Cardiac fibroblast (primary cell): ENCODE measurements around the gene GP5.

Experiments
- DNase-seq, 2 donors: peaks; one replicate each; pipeline versions ENCODE4 v3.0.0 to v3.0.0-alpha.2; 2010; ENCODE audit warnings: low read depth in 2 of 2
- H3K4me3 ChIP-seq, 2 donors: replicated peaks in 1 of 2; 1 replicate in 1 of 2; 2 replicates in 1 of 2; pipeline ENCODE4 v1.5.1; 2011; ENCODE audit warnings: low read depth in 2 of 2, low read length in 2 of 2, mild to moderate bottlenecking in 2 of 2, moderate library complexity in 1 of 2
- CTCF ChIP-seq: IDR thresholded peaks from one replicate; pipeline ENCODE4 v1.5.1; 2011; ENCODE audit warnings: low read depth, mild to moderate bottlenecking, low read length, inconsistent platforms

GP5 gene

GRCh38 chr3:194401346-194401745 is 2.3 kb upstream of the GP5 start:
- TF ChIP-seq CTCF: no peak
- peak in 1 of 2 donors; percentile 29 for DNase-seq
- H3K4me3 ChIP-seq: no peak overlapping the region

- TF ChIP-seq CTCF: no peak
- no peak overlapping the region for H3K4me3 ChIP-seq
- DNase-seq: no peak
Observed at GRCh38 chr3:194399874-194400411, 877 bp upstream of the GP5 start.

GRCh38 chr3:194397757-194398312 is 1.2 kb downstream of the GP5 start:
- H3K4me3 ChIP-seq: peak overlapping the region; percentile 3 to 21
- no peak for TF ChIP-seq CTCF
- DNase-seq: no peak

GRCh38 chr3:194396859-194397756 is 2.0 kb downstream of the GP5 start:
- H3K4me3 ChIP-seq: no peak overlapping the region
- TF ChIP-seq CTCF: no peak
- DNase-seq: no peak

GRCh38 chr3:194396539-194396858 is 2.6 kb downstream of the GP5 start:
- no peak for TF ChIP-seq CTCF
- DNase-seq: no peak
- H3K4me3 ChIP-seq: no peak overlapping the region

GRCh38 chr3:194395778-194396538 is 3.1 kb downstream of the GP5 start:
- no peak for DNase-seq
- H3K4me3 ChIP-seq: no peak overlapping the region
- TF ChIP-seq CTCF: no peak
